HG03575 (cell line): ENCODE measurements around the gene CCDC74A.
A peak's percentile ranks its signal among the peaks of the same experiment; 100 is the strongest.
"Not testable (repeated sequence)": the region's sequence is repeated elsewhere in the genome, so short reads cannot be mapped to it uniquely, and the experiment has no call there.

ENCODE experiments used
- ATAC-seq: cut with Tn5 transposase; IDR thresholded peaks from one replicate; pipeline ENCODE4 v1.9.1; 2021; ENCODE audit not compliant: unreplicated experiment, insufficient number of reproducible peaks, low FRiP score; ENCODE audit errors: extremely low read depth

Gene CCDC74A

DNA sequence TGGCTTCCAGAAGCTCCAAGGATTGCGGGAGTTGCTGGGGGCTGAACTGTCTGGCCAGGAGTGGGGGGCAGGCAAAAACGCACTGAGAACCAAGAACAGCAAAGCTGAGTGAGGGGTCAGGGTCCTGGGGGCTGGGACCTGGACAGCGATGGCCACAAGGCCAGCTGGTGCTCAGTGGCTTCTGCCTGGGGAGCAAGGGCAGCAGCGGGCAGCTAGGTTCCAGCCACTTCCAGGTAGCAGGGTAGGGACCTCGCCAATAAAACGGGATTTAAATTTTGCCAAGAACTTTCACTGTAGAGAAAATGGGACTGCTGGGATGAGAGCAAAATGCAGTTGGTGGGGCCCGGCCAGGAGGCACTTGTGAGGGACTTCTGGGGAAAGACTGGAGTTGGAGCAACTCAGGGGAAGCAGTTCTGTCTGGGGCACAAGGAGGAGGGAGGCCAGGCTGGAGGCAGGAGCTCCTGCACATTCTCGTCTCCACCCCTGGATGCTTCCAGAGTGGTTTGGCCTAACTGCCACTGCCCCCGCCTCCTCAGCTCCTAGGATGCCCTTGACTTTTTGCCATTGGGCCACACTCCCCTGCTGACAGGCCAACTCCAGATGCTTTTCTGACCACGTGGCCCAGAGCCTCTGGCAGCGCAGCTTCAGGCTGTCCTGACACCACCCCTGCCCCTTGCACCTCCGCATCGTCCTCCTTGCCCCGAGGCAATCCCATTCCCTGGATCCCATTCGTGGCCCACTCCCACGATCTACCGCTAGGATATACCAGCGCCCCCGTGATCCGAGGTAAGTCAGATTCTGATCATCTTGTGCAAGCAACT, 5.5 kb upstream of the CCDC74A start:
- no peak for ATAC-seq

DNA sequence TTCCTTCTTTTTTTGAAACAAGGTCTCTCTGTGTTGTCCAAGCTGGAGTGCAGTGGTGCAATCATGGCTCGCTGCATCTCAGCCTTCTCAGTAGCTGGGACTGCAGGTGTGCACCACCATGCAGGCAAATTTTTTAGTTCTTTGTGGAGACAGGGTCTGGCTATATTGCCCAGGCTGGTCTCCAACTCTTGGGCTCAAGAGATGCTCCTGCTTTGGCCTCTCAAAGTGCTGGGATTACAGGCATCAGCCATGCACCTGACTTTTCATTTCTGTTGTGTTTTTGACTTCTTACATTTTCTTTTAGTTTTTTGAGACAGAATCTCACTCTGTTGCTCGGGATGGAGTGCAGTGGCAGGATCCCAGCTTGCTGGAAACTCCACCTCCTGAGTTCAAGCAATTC, 2.4 kb upstream of the CCDC74A start:
- ATAC-seq = not testable (repeated sequence)

DNA sequence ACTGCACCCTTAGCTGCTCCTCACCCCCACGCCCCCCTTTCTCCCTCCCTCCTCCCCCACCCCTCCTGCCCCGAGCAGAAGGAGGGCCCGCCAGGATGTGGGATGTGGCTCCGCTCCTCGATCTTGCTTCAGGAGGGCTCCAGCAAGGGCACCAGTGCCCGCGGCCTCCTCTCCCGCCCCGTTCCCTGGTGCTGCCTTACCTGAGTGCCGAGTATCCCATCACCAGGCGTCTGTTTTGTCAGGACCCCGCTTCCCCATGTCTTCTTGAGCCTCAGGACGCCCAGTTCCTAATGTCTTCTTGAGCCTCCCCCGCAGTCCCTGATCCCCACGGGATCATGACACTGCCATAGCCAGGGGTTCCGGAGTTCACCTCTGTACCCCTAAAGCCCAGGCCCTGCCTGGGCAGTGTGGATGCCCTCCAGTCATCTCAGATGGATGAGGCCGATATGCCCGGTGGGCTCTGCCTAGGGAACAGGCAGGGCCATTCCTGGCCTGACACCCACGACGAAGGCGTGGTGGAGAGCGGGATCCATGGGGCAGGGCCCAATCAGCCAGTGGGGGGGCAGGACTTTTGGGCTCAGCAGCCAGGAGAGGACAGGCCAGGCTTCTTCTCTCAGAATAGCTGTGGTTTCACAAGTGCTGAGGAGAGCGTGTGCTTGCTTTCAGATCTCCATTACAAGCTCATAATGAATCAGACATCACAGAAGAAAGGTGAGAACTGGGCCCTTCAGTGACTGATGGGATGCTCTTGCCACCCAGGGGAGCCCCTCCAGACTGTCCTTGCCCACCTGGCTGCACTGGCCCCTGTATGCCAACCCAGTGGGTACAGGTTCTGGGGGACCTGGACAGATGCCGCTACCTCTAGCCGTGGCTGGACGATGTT, 1.5 kb downstream of the CCDC74A start:
- ATAC-seq = peak; percentile 50

DNA sequence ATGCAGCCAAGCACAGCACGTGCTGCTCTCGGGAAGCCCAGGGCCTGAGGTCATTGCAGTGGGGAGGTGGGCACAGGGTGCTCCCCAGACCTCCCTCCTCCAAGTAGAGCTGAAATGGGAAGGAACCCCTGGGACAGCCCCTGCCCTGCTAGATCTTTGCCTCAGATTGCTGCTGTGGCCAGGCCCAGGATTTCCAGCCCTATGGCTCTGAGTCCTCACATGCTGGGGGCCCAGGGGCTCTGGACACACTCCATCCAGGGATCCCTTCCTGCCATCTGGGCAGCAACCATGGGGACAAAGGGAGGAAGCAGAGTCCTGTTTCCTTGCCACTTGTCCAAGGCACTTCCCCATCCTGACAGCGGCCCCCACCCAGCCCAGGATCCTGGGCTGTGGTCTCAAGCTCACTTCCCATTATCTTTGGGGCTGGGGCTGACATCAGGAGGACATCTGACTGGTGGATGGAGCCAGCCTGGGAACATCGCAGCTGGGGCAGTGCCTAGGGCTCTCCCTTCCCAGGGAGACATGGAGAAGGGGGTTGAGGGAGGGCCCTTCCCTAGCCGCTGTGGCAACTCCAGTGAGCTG, 2.3 kb downstream of the CCDC74A start:
- ATAC-seq = not testable (repeated sequence)

DNA sequence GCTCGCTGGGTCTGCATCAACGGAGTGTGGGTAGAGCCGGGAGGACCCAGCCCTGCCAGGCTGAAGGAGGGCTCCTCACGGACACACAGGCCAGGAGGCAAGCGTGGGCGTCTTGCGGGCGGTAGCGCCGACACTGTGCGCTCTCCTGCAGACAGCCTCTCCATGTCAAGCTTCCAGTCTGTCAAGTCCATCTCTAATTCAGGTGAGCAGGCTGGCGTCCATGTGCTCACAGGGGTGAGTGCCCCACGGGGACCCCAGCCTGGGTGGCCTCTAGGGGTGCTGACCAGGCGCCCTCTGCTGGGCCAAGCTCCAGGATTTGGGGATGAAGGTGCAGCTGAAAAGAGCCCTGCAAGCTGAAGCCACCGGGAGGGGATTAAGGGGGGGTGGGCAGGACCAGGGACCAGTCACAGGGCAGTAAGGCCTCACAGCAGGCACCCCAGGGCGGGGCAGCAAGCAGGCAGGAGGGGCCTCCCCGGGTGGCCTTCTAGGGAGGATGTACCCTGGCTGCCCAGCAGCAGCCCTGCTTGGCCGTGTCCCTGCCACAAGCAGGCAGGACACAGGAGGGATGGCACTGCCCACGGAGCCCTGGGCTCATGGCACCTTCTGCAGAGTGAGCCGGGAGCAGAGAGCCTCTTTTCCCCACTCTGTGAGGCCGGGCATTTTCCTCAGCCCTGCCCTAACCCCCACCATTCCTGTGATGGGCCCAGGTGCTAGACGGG, 3.1 kb downstream of the CCDC74A start:
- ATAC-seq = not testable (repeated sequence)

DNA sequence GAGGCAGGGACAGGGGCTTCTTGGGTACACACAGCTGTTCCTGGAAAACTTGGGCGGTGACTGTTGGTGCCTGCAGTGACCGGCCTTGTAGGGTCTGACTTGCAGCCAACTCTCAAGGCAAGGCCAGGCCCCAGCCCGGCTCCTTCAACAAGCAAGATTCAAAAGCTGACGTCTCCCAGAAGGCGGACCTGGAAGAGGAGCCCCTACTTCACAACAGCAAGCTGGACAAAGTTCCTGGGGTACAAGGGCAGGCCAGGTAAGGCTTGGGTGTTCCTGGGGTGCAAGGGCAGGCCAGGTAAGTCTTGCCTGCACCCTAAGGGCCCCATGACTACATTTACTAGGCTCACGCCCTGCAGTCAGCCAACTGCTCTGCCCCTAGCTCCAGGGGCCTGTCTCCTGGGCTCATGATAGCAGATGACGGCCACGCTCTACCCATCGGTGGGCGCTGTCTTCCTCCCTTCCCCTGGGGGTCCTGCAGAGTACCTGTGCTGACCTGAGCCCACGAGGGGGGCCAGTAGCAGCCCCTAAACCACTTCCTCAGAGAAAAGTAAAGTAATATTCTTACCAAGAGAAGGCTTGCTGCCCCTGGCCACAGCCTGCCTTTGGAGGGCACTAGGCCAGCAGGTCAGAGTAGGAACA, 4.0 kb downstream of the CCDC74A start:
- not testable (repeated sequence) for ATAC-seq

DNA sequence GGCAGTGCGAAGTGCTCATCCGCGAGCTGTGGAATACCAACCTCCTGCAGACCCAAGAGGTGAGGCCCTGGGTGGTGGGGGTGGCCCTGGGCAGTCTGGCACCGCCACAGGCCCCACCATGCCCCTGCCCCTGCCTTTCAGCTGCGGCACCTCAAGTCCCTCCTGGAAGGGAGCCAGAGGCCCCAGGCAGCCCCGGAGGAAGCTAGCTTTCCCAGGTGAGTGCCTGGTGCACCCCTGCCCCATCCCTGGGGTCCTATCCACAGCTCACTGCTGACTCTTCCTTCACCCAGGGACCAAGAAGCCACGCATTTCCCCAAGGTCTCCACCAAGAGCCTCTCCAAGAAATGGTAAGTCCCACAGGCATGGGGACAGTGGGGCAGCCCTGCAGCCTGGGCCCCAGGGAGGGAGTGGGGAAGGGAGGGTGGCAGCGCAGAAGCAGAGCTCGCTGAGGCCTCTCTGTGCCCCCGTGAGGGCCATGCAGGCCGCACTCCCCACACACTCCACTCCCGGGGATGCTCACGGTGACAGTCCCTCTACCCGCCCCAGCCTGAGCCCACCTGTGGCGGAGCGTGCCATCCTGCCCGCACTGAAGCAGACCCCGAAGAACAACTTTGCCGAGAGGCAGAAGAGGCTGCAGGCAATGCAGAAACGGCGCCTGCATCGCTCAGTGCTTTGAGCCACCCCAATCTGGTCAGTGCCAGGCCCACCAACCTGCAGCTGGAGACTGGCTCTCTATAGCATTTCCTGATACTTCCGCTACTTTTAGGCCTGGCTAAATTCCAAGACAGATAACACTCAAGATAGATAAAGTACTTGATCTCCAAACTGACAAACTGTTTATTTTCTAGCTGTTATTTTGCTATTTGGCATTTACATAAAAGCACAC, 5.3 kb downstream of the CCDC74A start:
- not testable (repeated sequence) for ATAC-seq

DNA sequence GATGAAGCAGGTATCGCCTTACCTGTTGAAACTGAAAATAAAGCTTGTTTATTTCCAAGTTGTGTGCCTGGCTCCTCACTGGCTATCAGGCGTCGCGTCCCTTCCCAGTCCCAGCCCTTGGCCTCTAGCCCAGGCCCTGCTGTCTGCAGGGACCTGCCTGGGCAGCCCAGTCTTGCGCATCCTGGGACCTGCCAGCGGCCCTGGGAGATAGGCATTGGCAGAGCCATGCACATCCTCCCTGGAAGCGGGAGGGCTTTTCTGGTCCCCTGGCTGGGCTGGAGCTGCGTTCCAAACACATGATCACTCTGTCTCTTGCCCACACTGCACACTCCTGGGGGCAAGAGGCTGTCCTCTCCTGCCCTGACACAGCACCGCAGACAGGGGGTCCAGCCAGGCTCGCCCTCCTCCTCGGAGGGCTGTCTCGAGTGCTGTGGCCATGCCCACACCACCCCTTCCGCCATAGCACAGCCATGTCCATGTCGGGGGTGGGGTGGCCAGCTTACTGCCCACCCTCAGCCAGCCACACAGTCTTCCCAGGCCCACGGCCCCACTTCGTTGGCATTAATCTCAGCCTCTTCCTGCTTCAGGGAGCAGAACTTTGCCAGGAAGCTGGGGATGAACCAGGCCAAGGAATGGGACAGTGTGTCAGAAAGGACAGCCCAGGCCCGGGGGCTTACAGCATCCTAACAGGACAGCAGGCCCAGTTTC, 6.1 kb downstream of the CCDC74A start:
- ATAC-seq = not testable (repeated sequence)

DNA sequence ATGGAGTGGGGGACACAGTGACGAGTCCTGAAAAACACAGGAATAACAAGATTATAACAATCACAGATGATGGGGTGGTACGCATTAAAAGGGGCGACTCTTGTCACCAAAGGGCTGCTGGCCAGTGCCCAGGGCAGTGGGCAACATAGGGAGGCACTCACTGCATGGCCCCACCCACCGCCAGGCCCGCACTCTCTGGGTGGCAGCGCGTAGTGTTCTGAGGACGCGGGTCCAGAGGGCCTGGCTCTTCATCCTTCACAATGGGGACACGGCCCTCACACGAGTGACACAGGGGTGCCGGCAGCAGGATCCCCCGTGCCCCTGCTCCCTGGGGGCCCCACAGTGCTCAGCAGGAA, 6.6 kb downstream of the CCDC74A start:
- not testable (repeated sequence) for ATAC-seq

DNA sequence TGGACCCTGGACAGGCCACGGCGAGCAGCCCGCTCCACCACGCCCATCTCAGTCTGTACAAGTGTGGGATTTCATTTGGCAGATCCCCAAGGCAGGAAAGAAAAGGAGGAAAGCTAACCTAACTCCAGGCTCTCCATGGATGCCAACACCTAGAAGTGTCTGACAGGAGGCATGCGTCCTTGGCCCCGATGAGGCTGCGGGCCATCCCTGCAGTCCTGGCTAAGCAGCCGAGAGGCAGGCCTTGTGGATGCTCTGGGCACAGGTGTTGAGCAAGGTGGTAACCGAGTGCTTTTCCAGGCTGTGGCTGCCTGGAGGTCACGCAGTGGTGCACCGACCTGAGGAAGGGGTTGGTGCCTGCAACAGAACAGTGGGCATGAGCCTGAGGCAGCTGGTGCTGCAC, 7.3 kb downstream of the CCDC74A start:
- ATAC-seq = not testable (repeated sequence)

DNA sequence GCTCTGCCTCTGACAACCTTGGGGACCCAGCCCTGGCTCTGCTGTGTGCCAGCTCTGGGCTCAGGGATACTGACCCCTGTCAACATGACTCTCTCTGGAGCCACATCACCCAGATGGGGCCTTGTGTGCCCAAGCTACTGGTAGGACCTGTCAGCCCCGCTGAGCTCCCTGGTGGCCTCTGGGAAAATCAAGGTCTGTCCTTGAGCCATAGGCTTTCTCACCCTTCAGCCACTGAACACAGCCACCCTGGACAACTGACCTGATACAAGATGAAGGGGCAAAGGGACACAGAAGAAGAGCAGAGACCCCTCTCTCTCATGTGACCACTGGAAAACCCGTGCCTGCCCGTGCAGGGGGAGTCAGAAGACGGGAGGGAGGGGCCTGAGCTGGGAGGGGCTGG, 7.8 kb downstream of the CCDC74A start:
- ATAC-seq = no peak

DNA sequence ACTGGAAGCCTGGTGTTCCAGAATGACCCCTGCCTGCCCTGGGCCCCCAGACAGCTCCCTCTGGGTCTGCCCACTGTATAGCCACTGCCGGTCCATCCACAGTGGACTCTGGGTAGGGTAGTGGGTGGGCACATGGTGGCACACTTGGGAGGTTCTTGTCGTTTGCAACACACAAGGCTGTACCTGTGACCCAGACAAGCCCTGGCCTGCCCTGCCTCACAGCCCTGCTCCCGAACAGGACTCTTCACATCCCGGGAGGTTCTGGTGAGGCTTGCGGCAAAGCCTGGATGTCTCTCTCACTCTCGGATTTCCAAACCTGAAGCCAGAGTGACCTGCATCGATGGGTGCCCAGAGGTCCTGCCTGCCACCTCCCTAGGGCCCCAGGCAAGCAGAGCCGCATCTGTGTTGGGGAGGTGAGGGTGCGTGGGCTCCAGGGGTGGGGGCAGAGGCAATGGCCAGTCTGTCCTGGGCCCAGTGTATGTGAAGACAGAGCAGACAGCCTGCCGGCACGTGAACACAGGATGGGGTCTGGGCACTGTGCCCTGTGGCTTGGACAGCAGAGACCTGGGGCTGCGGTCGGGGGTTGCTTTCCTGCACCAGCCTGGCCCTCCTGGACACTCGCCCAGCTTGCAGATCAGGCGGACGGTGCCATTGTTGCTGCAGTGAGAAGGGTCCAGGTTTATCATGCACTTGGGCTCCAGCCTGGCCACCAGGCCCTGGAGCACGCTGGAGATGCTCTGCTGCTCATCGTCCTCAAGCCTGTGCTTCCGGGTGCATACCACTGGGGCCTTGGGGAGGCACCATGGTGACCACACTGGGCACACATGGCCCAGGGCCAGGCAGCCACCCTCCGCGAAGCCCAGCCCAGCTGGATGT, 8.5 kb downstream of the CCDC74A start:
- not testable (repeated sequence) for ATAC-seq

DNA sequence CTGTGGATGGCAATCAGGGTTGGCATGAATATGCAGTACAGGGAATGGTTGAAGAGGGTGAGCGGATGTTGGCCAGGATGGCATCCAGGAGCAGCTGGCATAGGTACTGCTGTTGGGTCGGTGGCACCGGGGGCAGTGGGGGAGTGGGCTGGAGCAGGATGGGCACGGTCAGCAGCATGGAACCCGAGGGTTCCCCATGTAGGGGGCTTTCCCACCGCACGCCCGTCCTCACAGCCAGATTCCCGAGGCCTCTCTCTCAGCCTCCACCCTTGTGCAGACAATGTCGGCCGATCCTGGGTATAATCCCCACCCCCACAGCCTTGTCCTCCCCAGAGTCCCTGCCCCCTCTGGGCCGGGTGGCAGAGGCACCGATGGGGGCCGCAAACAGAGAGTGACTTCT, 9.2 kb downstream of the CCDC74A start:
- ATAC-seq = not testable (repeated sequence)

DNA sequence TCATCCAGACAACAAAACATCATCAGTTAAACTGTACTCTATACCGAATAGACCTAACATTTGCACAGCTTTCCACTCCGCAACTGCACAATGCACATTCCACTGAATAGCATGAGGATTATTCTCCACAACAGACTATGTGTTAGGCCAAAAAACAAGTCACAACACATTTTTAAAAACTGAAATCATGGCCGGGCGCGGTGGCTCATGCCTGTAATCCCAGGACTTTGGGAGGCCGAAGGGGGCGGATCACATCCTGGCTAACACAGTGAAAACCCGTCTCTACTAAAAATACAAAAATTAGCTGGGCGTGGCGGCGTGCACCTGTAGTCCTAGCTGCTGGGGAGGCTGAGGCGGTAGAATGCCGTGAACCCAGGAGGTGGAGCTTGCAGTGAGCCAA, 11.2 kb downstream of the CCDC74A start:
- ATAC-seq = not testable (repeated sequence)

DNA sequence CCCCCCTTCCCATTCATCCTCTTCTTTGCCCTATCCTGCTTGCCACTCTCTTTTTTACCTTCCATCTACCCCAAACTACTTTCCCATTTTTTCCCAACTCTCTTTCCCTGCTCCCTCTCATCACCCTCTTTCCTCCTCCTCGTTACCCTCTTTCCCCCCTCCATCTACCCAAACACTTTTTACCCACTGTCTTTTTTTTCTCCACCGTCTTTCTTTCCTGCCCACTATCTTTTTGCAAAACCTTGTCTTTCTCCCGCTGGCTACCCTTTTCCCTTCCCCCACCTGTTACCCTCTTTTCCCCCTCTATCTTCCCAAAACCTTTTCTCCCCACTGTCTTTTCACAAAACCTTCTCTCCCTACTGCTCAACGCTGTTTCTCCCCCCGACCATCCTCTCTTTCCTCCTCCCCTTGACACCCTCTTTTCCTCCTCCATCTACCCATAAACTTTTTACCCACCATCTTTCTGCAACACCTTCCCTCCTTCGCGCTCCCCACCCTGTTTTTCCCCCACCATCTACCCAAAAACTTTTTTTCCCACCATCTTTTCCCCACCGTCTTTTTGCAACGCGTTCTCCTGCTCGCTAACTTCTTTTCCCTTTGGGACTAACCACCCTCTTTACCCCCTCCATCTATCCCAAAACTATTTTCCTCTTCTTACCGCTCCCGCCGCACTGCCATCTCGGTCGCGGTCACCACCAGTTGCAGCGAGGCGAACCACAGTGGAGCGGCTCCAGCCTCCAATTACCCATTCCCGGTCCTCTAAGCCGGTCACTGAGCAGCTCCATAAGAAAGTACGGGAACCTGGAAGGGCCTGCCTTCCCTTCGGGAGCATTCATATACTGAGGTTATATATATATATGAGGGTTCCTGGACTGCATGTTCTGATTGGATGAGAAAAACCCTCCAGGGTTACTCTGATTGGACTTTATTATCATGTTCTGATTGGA, 15.0 kb downstream of the CCDC74A start:
- ATAC-seq = no peak
